PFSK-1 (cell line): Measurements from ENCODE around the gene PPIL4.

Experiments
- FOXP2 ChIP-seq: optimal IDR thresholded peaks from 2 replicates; pipeline ENCODE3; 2011; ENCODE audit warnings: borderline replicate concordance, control low read depth, inconsistent platforms; ENCODE audit not compliant: insufficient read depth; ENCODE audit errors: extremely low read length, extremely low read depth
- POLR2AphosphoS5 ChIP-seq: IDR thresholded peaks from 2 replicates; pipeline ENCODE4 v1.6.1; 2012; ENCODE audit warnings: low read depth, mild to moderate bottlenecking, control low read depth, low read length, moderate library complexity
- REST ChIP-seq, 2 experiments: IDR thresholded peaks; 2 replicates each; pipeline versions ENCODE4 v1.6.1 to v1.8.0; 2011 to 2012; ENCODE audit warnings: low read depth in 2 of 2, low read length in 2 of 2, control low read depth in 1 of 2, inconsistent platforms in 1 of 2, mild to moderate bottlenecking in 1 of 2, moderate library complexity in 1 of 2; ENCODE audit not compliant: insufficient read depth in 1 of 2
- SIN3A ChIP-seq: IDR thresholded peaks from 2 replicates; pipeline ENCODE4 v1.6.1; 2012; ENCODE audit warnings: mild to moderate bottlenecking, low read length, moderate library complexity, borderline replicate concordance; ENCODE audit not compliant: insufficient read depth
- TAF1 ChIP-seq: IDR thresholded peaks from 2 replicates; pipeline ENCODE4 v1.6.1; 2012; ENCODE audit warnings: low read length, control low read depth, borderline replicate concordance; ENCODE audit not compliant: insufficient read depth

- TF ChIP-seq SIN3A (no peak), TAF1 (no peak), POLR2AphosphoS5 (no peak), FOXP2 (no peak), REST (IDR thresholded peaks at IDR 0.05; ENCODE audit: insufficient read depth in 1 of 2, low read depth in 2 of 2, low read length in 2 of 2) (no peak)
Measured at GRCh38 chr6:149500096-149500495, 45.7 kb downstream of the PPIL4 start.
